Keratinocyte (primary cell): Measurements from ENCODE around the gene CRKL. TPM values are rescaled to one million over a fixed set of nuclear protein-coding genes. Genes with fewer than 3 reads are reported as not detected.

Experiments
- DNase-seq: peaks from one replicate; pipeline ENCODE4 v3.0.0-alpha.2; 2011; ENCODE audit warnings: low read depth, missing footprints, low spot score
- FAIRE-seq: peaks from 2 replicates; lab custom pipeline; 2011; peaks lifted over from hg19 to GRCh38; lab: Jason Lieb, UNC
- H2AFZ ChIP-seq: 2 replicates; pipeline ENCODE4 v1.6.0; 2012; ENCODE audit warnings: low read length, control low read depth, inconsistent platforms; ENCODE audit not compliant: control insufficient read depth
- H3K27ac ChIP-seq: 2 replicates; pipeline ENCODE4 v1.5.1; 2011; ENCODE audit warnings: low read length; ENCODE audit not compliant: control insufficient read depth, insufficient read depth
- H3K27me3 ChIP-seq: 3 replicates; pipeline ENCODE4 v1.6.0; 2011; ENCODE audit warnings: low read length; ENCODE audit not compliant: control insufficient read depth, insufficient read depth; ENCODE audit errors: extremely low read depth
- H3K36me3 ChIP-seq, 2 experiments: 2 replicates in 1 of 2; 3 replicates in 1 of 2; pipeline ENCODE4 v1.5.1; 2011; ENCODE audit warnings: low read length in 2 of 2, mild to moderate bottlenecking in 1 of 2; ENCODE audit not compliant: control insufficient read depth in 2 of 2, insufficient read depth in 2 of 2; ENCODE audit errors: extremely low read depth in 1 of 2
- H3K4me1 ChIP-seq: 3 replicates; pipeline ENCODE4 v1.5.1; 2011; ENCODE audit warnings: low read length; ENCODE audit not compliant: control insufficient read depth, insufficient read depth; ENCODE audit errors: extremely low read depth
- H3K4me2 ChIP-seq: 3 replicates; pipeline ENCODE4 v1.6.0; 2011; ENCODE audit warnings: low read depth, low read length; ENCODE audit not compliant: control insufficient read depth, insufficient read depth; ENCODE audit errors: extremely low read depth
- H3K4me3 ChIP-seq, 3 experiments: fragments of 200-600 bp in 1 of 3; sonication (generic) in 1 of 3; 2 replicates in 2 of 3; 3 replicates in 1 of 3; pipeline ENCODE4 v1.5.1; 2011 to 2016; ENCODE audit warnings: low read length in 3 of 3, mild to moderate bottlenecking in 3 of 3, control low read depth in 2 of 3, inconsistent platforms in 1 of 3, low read depth in 1 of 3, mixed read lengths in 1 of 3, mixed run types in 1 of 3, moderate library complexity in 1 of 3; ENCODE audit not compliant: control insufficient read depth in 2 of 3, insufficient read depth in 2 of 3; ENCODE audit errors: extremely low read depth in 1 of 3
- H3K79me2 ChIP-seq: 2 replicates; pipeline ENCODE4 v1.6.0; 2012; ENCODE audit warnings: low read length; ENCODE audit not compliant: control insufficient read depth, insufficient read depth
- H3K9ac ChIP-seq: 3 replicates; pipeline ENCODE4 v1.6.0; 2011; ENCODE audit warnings: low read length; ENCODE audit not compliant: control insufficient read depth, insufficient read depth; ENCODE audit errors: extremely low read depth
- H3K9me1 ChIP-seq: 3 replicates; pipeline ENCODE4 v1.6.0; 2011; ENCODE audit warnings: low read length; ENCODE audit not compliant: control insufficient read depth, insufficient read depth; ENCODE audit errors: extremely low read depth
- H3K9me3 ChIP-seq: 2 replicates; pipeline ENCODE4 v1.5.1; 2012; ENCODE audit warnings: low read depth, low read length; ENCODE audit not compliant: control insufficient read depth
- H4K20me1 ChIP-seq: 3 replicates; pipeline ENCODE4 v1.6.0; 2011; ENCODE audit warnings: low read length; ENCODE audit not compliant: control insufficient read depth, insufficient read depth; ENCODE audit errors: extremely low read depth
- EZH2 ChIP-seq: IDR thresholded peaks from one replicate; pipeline ENCODE4 v1.6.1; 2012; ENCODE audit warnings: inconsistent platforms, mild to moderate bottlenecking, low read length, moderate library complexity
- dilution Hi-C: fragments of 300-500 bp; cut with MboI; formaldehyde crosslinking; loops from one replicate; pipeline ENCODE4 v1.7.0; 2020; ENCODE audit warnings: low sequenced_read_pairs; ENCODE audit not compliant: extremely low pct_ligation_motif_present
- polyA plus RNA-seq, 5 experiments: library from polyadenylated mRNA; depleted of rRNA in 3 of 5; stranded (reverse) in 3 of 5; stranded (forward) in 1 of 5; unstranded in 1 of 5; fragments of >200 nt; gene quantifications; 1 replicate in 1 of 5; 2 replicates in 3 of 5; 3 replicates in 1 of 5; pipeline versions ENCODE4 v1.2.1 to v1.2.3, GENCODE V29; 2011 to 2012; ENCODE audit warnings: missing spikeins in 2 of 5, low read depth in 1 of 5, low replicate concordance in 1 of 5
- TF ChIP-seq, protein P1 (sequence below), 3 experiments: IDR thresholded peaks in 1 of 3; conservative IDR thresholded peaks in 1 of 3; optimal IDR thresholded peaks in 1 of 3; 2 replicates in 2 of 3; 3 replicates in 1 of 3; pipeline versions ENCODE3 to v1.5.1; 2011; ENCODE audit warnings: low read length in 3 of 3, mild to moderate bottlenecking in 3 of 3, moderate library complexity in 2 of 3, control low read depth in 1 of 3, inconsistent platforms in 1 of 3; ENCODE audit not compliant: insufficient read depth in 2 of 3; ENCODE audit errors: extremely low read depth in 1 of 3

CRKL gene
- polyA plus RNA-seq, 1 donor (not counting 4 experiments of a cell fraction or from before 2014, with no cell fraction given): 32.1 TPM

DNA sequence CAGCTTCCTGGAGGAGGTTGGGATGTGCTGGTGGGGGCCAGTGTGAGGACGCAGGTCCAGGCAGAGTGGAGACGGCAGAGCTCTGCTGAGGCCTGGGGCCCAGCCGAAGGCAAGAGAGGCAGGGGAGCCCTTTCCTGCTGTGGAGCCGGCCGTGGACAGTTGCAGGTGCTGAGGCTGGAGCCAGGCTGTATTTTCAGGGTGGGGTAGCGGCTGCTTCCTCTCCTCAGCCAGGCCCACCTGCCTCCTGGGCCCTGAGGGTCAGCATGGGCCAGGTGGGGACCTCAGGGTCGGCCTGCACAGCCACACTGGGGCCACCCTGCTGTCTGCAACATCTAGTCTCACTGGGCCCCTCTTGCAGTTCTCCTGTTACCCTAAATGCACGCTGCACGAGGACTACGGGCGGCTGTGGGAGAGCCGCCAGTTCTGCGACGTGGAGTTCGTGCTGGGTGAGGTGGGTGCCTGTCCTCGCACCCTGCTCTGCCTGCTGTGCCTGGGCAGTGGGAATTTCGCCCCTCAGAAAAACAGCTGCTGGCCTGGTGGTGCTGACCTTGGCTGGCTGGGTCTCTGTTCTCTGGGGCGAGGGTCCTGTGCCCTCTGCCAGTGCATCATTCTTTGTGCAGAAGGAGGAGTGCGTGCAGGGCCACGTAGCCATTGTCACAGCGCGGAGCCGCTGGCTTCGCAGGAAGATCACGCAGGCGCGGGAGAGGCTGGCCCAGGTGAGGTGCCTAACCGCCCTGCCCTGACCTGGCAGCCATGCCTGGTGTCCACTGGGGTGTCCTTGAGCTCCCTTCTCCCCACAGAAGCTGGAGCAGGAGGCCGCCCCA lies 76.3 kb downstream of the CRKL start:
- dilution Hi-C loops: no loop called here

GRCh38 chr22:20994128-20994901 lies 77.1 kb downstream of the CRKL start:
- Histone ChIP-seq H2AFZ (no peak overlapping the region), H3K4me1 (no peaks in the 10 kb centered on the region), H3K4me3 (no peak overlapping the region), H3K27ac (no peak overlapping the region), H4K20me1 (no peaks in the 10 kb centered on the region), H3K4me2 (no peak overlapping the region), H3K9ac (no peak overlapping the region), H3K27me3 (no peaks in the 10 kb centered on the region), H3K9me1 (no peaks in the 10 kb centered on the region), H3K36me3 (peaks cover 18 to 49% of the 10 kb centered on the region in 2 experiments), H3K9me3 (no peaks in the 10 kb centered on the region), H3K79me2 (no peaks in the 10 kb centered on the region)
- dilution Hi-C loops: no loop called here
- DNase-seq (no peak), FAIRE-seq (no peak)
- TF ChIP-seq, protein P1, sequence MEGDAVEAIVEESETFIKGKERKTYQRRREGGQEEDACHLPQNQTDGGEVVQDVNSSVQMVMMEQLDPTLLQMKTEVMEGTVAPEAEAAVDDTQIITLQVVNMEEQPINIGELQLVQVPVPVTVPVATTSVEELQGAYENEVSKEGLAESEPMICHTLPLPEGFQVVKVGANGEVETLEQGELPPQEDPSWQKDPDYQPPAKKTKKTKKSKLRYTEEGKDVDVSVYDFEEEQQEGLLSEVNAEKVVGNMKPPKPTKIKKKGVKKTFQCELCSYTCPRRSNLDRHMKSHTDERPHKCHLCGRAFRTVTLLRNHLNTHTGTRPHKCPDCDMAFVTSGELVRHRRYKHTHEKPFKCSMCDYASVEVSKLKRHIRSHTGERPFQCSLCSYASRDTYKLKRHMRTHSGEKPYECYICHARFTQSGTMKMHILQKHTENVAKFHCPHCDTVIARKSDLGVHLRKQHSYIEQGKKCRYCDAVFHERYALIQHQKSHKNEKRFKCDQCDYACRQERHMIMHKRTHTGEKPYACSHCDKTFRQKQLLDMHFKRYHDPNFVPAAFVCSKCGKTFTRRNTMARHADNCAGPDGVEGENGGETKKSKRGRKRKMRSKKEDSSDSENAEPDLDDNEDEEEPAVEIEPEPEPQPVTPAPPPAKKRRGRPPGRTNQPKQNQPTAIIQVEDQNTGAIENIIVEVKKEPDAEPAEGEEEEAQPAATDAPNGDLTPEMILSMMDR (optimal IDR thresholded peaks at IDR 0.05 in 1 of 3, IDR thresholded peaks at IDR 0.05 in 1 of 3, conservative IDR thresholded peaks at IDR 0.05 in 1 of 3; ENCODE audit: extremely low read depth in 1 of 3, insufficient read depth in 2 of 3, low read length in 3 of 3): no peak
- no peak for TF ChIP-seq EZH2

More for the DNA sequence above, 76.3 kb downstream of the CRKL start:
- Histone ChIP-seq H3K9ac (no peak overlapping the region), H3K9me3 (no peaks in the 10 kb centered on the region), H4K20me1 (no peaks in the 10 kb centered on the region), H3K36me3 (peaks cover 18 to 52% of the 10 kb centered on the region in 2 experiments), H3K27ac (no peak overlapping the region), H3K4me1 (no peaks in the 10 kb centered on the region), H3K27me3 (no peaks in the 10 kb centered on the region), H3K79me2 (no peaks in the 10 kb centered on the region), H3K4me2 (no peak overlapping the region), H2AFZ (no peak overlapping the region), H3K4me3 (no peak overlapping the region), H3K9me1 (no peaks in the 10 kb centered on the region)
- no peak for TF ChIP-seq EZH2
- TF ChIP-seq, protein P1 (optimal IDR thresholded peaks at IDR 0.05 in 1 of 3, IDR thresholded peaks at IDR 0.05 in 1 of 3, conservative IDR thresholded peaks at IDR 0.05 in 1 of 3; ENCODE audit: extremely low read depth in 1 of 3, insufficient read depth in 2 of 3, low read length in 3 of 3): no peak
- DNase-seq (no peak), FAIRE-seq (no peak)
